Activated CD4-positive, alpha-beta T cell treated with anti-CD3 and anti-CD28 coated beads for 36 hours (primary cell): ENCODE results near the gene PVR. TPM values are rescaled to one million over a fixed set of nuclear protein-coding genes. Genes with fewer than 3 reads are reported as not detected.
A peak's percentile ranks its signal among the peaks of the same experiment; 100 is the strongest.
"Not testable (repeated sequence)": the region's sequence is repeated elsewhere in the genome, so short reads cannot be mapped to it uniquely, and the experiment has no call there.

Experiments
- ATAC-seq: fragments of 200-7000 bp; cut with Tn5 transposase; one replicate; pipeline ENCODE4 v1.10.0; 2021; ENCODE audit warnings: mild to moderate bottlenecking, moderate library complexity
- CTCF ChIA-PET: fragments of 350-600 bp; sonication (Branson Sonifier 250); formaldehyde crosslinking; loops from one replicate; lab custom pipeline; 2021; ENCODE audit warnings: antibody characterized with exemption; lab: Charles Lee
- POLR2A ChIA-PET: fragments of 350-600 bp; sonication (Branson Sonifier 250); formaldehyde crosslinking; loops from one replicate; lab custom pipeline; 2021; ENCODE audit warnings: antibody characterized with exemption, inconsistent platforms; lab: Charles Lee
- DNase-seq: peaks from one replicate; pipeline ENCODE4 v3.0.0-alpha.2; 2020
- H3K27ac Mint-ChIP-seq: one replicate; pipeline ENCODE4 v1.8.0; 2021; ENCODE audit warnings: mixed read lengths
- H3K27me3 Mint-ChIP-seq: one replicate; pipeline ENCODE4 v1.8.0; 2021; ENCODE audit warnings: mixed read lengths
- H3K36me3 Mint-ChIP-seq: one replicate; pipeline ENCODE4 v1.8.0; 2021; ENCODE audit warnings: low read depth, mixed read lengths
- H3K4me1 Mint-ChIP-seq: one replicate; pipeline ENCODE4 v1.8.0; 2021; ENCODE audit warnings: mixed read lengths
- H3K4me3 Mint-ChIP-seq: one replicate; pipeline ENCODE4 v1.8.0; 2021; ENCODE audit warnings: mild to moderate bottlenecking, moderate library complexity, mixed read lengths
- H3K9me3 Mint-ChIP-seq: one replicate; pipeline ENCODE4 v1.8.0; 2021; ENCODE audit warnings: low read depth, mixed read lengths
- intact Hi-C, 2 experiments: fragments of 100-400 bp; cut with DNase I in 1 of 2; cut with micrococcal nuclease in 1 of 2; formaldehyde crosslinking; loops; one replicate each; pipeline versions ENCODE4 v1.14.2 to v1.15.1; 2022 to 2024; cut with DNase I, micrococcal nuclease
- total RNA-seq, 2 experiments: library from RNA; stranded (reverse); gene quantifications; one replicate each; pipeline ENCODE4 v1.2.3, GENCODE V29; 2021

PVR gene
- total RNA-seq, 2 experiments from 2014 or later: 10.9 to 11.3 TPM

DNA sequence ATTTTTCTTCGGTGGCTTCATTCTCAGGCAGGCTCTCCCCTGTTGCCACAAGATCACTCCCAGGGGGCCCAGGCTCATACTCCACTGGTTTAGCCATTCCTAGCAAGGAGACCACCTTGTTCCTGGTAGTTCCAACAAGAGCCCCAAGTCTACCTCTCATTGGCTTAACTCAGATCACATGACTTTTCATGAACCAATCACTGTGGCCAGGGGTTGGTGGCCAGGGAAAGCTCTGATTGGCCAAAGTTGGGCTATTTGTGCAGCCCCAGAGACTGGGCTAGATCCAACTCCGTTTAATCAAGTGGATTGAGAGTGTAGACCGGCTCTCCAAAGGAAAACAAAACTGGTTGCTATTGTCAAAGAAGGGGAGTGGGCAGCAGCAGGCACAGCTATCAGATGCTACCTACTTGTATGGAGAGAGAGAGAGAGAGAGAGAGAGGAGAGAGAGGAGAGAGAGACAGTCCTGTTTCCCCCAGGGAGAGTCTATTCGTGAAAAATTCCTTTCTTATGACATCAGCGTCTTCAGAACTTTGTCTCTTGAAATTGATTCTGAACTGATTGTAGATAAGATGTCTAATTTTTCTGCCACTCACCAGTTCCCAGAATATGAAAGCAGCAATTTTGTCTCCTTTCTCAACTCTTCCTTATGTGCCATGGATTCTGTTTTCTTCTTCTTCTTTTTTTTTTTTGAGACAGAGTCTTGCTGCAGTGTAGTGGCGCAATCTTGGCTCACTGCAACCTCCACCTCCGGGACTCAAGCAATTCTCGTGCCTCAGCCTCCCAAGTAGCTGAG, 33.5 kb downstream of the PVR start:
- Mint-ChIP-seq H3K36me3 (no peaks in the 10 kb centered on the region), H3K4me3 (no peak overlapping the region), H3K27ac (no peak overlapping the region), H3K4me1 (no peaks in the 10 kb centered on the region), H3K27me3 (no peaks in the 10 kb centered on the region), H3K9me3 (no peaks in the 10 kb centered on the region)
- DNase-seq (no peak), ATAC-seq (no peak)
- intact Hi-C loops: no loop called here
- POLR2A ChIA-PET: no interaction called here
- CTCF ChIA-PET: interaction anchor here (1.3 kb wide), 1 partner anchor 20 kb away, joined by 5 read pairs; no protein-coding TSS in a partner anchor

DNA sequence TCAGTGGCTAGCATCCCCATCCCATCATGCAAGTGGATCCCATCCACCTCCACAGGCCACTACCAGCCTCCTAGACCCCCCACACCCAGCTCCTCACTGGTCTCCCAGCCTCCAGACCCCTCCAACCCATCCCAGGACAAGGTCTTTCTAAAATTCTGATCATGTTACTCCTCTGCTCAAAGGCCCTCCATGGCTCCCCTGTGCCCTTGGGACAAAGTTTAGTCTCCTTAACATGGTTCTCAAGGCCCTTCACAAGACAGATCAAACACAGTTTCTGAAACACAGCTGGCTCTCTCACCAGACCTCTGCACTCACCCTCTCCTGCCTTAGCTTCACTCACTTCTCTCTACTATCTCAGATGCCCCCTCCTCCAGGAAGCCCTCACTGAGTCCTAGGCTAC, 36.8 kb downstream of the PVR start:
- DNase-seq (no peak), ATAC-seq (no peak)
- ChIA-PET POLR2A (no interaction called here), CTCF (interaction anchor here (1.0 kb wide), 2 partner anchors 9 to 13 kb away, joined by 3 read pairs; no protein-coding TSS in a partner anchor)
- Mint-ChIP-seq H3K27ac (no peak overlapping the region), H3K4me1 (peaks cover 6% of the 10 kb centered on the region), H3K36me3 (no peaks in the 10 kb centered on the region), H3K9me3 (no peaks in the 10 kb centered on the region), H3K27me3 (peaks cover 3% of the 10 kb centered on the region), H3K4me3 (no peak overlapping the region)
- intact Hi-C loops: no loop called here

DNA sequence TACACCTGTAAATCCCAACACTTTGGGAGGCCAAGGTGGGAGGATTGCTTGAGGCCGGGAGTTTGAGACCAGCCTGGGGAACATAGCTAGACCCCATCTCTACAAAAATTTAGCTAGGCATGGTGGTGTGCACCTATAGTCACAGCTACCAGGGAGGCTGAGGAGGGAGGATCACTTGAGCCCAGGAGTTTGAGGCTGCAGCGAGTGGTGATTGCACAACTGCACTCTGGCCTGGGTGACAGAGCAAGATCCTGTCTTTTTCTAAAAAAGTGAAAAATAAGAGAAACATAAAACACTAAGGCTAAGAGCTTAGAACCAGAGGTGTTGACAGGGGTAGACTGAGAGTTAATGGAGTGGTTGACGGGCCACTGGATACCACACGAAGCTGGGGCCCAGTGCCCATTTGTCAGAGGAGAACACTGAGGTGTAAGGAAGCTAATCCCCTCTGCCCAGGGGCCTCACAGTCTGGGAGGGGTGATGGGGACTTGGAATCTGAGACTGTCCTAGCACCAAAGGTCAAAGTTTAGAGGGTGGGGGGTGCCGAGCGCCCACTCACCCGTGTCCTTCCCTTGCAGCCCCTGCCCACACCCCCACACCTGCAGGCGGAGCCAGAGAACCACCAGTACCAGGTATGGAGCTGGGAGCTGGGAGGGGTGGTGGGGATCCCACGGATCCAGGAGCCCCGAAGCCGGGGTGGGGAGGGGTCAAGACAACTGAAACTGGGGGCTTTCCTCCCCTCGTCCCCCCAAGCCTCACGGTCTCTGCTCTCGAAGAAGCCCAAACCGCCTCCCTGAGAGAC, 38.5 kb downstream of the PVR start:
- H3K4me3 Mint-ChIP-seq: no peak overlapping the region
- H3K4me1 Mint-ChIP-seq: peaks cover 9% of the 10 kb centered on the region
- H3K27me3 Mint-ChIP-seq: peaks cover 9% of the 10 kb centered on the region
- POLR2A ChIA-PET: no interaction called here
- intact Hi-C loops: no loop called here
- no peak overlapping the region for H3K27ac Mint-ChIP-seq
- H3K36me3 Mint-ChIP-seq: no peaks in the 10 kb centered on the region
- ATAC-seq: no peak
- H3K9me3 Mint-ChIP-seq: no peaks in the 10 kb centered on the region
- no peak for DNase-seq
- CTCF ChIA-PET: interaction anchor here (0.5 to 1.1 kb wide), 4 partner anchors 42 to 154 kb away, joined by 3 to 5 read pairs (median 4); no protein-coding TSS in a partner anchor

DNA sequence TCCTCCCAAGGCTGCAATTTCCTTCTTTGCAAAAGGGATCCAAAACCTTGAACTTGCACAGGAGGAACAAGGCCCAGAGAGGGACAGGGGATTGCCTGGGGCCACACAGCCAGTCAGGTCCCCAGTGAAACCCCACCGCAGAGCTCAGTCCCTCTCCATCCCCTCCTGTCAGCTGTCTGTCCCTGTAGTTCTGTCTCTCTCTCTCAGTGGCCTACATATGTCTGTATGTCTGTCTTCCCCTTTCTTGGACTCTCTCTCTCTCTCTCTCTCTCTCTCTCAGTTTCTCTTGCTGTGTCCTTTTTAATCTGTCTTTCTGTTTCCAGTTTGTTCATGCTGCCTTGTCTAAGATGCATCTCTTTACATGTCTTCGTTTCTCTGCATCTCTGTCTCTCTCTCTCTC, 39.1 kb downstream of the PVR start:
- CTCF ChIA-PET: interaction anchor here (0.5 to 1.1 kb wide), 3 partner anchors 41 to 153 kb away, joined by 3 to 5 read pairs (median 5); no protein-coding TSS in a partner anchor
- no peaks in the 10 kb centered on the region for H3K9me3 Mint-ChIP-seq

DNA sequence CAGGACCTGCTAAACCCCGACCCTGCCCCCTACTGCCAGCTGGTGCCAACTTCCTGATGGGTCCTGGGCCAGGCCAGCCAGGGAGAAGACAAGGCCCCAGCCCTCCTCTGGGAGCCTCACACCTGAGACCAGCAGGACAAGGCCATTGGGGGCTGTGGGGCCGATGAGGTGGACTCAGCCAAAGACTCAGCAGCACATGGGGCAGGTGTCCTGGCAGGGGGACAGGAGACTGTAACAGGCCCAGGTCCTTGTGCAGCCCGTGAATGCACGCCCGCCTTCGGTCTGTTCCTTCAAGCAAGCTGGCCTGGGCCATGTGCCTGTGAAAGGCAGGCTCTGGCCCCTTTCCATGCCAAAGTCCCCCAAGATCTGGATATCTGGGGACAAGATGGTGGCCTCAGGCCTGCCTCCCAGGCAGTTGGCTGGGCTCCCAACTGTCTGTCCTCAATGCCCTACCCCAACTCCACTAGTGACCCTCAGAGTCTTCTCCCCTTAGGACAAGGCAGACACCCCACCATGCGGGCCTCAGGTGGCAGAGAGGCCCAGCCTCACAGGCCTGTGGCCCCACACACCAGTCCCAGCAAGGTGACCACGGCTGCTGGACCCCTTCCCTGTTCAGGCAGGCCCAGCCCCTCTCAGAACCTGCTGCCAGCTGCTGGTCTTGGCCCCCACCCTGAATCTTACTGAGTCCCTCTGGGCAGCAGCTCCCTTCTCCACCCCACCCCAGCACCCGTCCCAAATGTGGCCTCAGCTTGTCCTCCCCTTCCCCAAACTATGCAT, 39.9 kb downstream of the PVR start:
- POLR2A ChIA-PET: no interaction called here
- Mint-ChIP-seq H3K27me3 (peaks cover 12% of the 10 kb centered on the region), H3K27ac (no peak overlapping the region), H3K9me3 (no peaks in the 10 kb centered on the region), H3K4me1 (peaks cover 9% of the 10 kb centered on the region), H3K4me3 (no peak overlapping the region), H3K36me3 (no peaks in the 10 kb centered on the region)
- no peak for DNase-seq
- ATAC-seq: no peak
- intact Hi-C loops: no loop called here
- CTCF ChIA-PET: no interaction called here

More for the DNA sequence above, 39.1 kb downstream of the PVR start:
- no peak for ATAC-seq
- no peak for DNase-seq
- intact Hi-C loops: no loop called here
- Mint-ChIP-seq H3K27ac (no peak overlapping the region), H3K4me1 (peaks cover 9% of the 10 kb centered on the region), H3K36me3 (no peaks in the 10 kb centered on the region), H3K4me3 (no peak overlapping the region), H3K27me3 (peaks cover 10% of the 10 kb centered on the region)
- POLR2A ChIA-PET: no interaction called here

DNA sequence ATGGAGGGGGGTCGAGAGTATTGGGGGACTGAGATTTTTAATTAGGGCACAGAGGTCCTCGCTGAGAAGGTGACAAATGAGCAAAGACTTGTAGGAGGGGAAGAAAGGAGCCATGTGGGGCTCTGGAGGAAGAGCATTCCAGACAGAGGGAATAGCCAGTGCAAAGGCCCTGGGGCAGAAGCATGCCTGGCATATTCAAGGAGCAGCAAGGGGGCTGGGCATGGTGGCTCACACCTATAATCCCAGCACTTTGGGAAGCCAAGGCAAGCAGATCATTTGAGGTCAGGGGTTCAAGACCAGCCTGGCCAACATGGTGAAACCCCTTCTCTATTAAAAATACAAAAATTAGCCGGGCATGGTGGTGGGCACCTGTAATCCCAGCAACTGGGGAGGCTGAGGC, 40.7 kb downstream of the PVR start:
- DNase-seq, H3K4me3 Mint-ChIP-seq, CTCF ChIA-PET, H3K36me3 Mint-ChIP-seq, intact Hi-C loops, H3K9me3 Mint-ChIP-seq, ATAC-seq, POLR2A ChIA-PET, H3K27ac Mint-ChIP-seq: not testable (repeated sequence)
- Mint-ChIP-seq H3K4me1 (peaks cover 15% of the 10 kb centered on the region), H3K27me3 (peaks cover 14% of the 10 kb centered on the region)

DNA sequence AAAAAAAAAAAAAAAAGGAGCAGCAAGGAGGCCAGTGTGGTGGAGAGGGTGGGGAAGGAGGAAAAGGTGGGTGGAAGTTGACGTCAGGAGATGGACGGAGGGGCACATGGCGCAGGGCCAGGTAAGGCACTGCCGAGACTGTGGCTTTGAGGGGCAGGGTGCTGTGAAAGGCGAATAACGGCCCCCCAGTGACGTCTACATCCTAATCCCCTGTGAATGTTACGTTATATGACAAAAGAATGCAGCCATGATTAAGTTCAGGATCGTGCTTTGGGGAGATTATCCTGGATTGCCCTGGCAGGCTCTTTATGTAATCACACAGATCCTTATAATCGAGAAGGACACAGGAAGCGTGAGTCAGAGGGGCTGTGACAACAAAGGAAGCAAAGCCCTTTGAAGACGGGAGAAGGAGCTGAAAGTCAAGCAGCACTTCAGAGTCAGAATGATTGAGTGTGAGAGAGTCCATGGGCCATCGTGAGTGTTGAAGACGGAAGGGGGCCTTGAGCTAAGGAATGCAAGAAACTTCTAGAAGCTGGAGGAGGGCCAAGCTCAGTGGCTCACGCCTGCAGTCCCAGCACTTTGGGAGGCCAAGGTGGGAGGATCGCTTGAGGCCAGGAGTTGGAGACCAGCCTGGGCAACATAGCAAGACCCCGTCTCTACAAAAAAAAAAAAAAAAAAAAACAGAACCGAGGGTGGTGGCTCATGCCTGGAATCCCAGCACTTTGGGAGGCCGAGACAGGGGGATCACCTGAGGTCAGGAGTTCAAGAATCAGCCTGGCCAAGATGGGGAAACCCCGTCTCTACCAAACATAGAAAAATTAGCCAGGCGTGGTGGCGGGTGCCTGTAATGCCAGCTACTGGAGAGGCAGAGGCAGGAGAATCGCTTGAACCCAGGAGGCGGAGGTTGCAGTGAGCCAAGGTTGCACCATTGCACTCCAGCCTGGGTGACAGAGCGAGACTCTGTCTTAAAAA, 41.5 kb downstream of the PVR start:
- ATAC-seq (peak; percentile 67), DNase-seq (peak; percentile 37)
- no peak overlapping the region for H3K4me3 Mint-ChIP-seq
- H3K27ac Mint-ChIP-seq: no peak overlapping the region
- ChIA-PET POLR2A (interaction anchor here (0.6 kb wide), 1 partner anchor 31 kb away, joined by 6 read pairs; no protein-coding TSS in a partner anchor), CTCF (no interaction called here)
- H3K27me3 Mint-ChIP-seq: peaks cover 14% of the 10 kb centered on the region
- intact Hi-C loops: loop anchor here in 1 of 2 experiments (5.0 kb wide), 1 partner anchor 37 kb away; no protein-coding TSS in a partner anchor
- H3K4me1 Mint-ChIP-seq: peaks cover 21% of the 10 kb centered on the region
- H3K9me3 Mint-ChIP-seq: no peaks in the 10 kb centered on the region
- no peaks in the 10 kb centered on the region for H3K36me3 Mint-ChIP-seq

DNA sequence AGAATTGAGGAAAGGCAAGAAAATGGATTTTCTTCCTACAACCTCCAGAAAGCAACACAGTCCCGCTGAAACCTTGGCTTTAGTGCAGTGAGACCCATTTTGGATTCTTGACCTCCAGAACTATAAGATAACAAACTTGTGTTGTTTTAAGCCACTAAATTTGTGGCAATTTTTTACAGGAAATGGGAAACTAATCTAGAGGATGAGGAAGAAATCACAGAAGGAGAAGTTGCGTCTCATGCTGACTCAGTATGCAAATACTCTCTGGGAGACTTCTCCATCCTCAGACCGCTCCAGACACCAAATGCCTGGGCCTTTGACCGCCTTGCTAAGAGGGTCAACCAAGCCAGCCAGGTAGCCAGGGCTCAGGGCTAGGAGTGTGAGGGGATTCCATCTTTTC, 42.2 kb downstream of the PVR start:
- Mint-ChIP-seq H3K27me3 (peaks cover 14% of the 10 kb centered on the region), H3K27ac (no peak overlapping the region), H3K4me3 (no peak overlapping the region), H3K9me3 (no peaks in the 10 kb centered on the region), H3K36me3 (no peaks in the 10 kb centered on the region), H3K4me1 (peaks cover 21% of the 10 kb centered on the region)
- ATAC-seq: no peak
- ChIA-PET POLR2A (no interaction called here), CTCF (interaction anchor here (0.6 to 0.7 kb wide), 2 partner anchors 14 to 16 kb away, joined by 3 read pairs; no protein-coding TSS in a partner anchor)
- intact Hi-C loops: loop anchor here in 1 of 2 experiments (5.0 kb wide), 1 partner anchor 36 kb away; no protein-coding TSS in a partner anchor
- no peak for DNase-seq

DNA sequence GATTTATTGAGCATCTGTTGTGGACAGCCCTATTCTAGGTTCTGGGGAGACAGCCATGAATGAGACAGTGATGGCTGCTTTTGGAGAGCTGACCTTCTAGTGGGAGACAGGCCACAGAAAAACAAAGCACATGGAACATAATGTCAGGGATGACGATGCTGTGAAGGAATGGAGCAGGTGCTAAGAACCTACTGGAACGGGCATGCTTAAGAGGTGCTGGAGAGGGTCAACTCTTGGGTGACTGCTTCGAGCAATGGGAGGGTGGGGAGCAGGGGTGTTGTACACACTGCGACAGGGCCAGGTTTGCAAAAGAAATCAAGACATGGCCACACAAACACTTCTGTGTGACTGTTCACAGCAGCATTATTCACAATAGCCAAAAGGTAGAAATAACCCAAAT, 43.2 kb downstream of the PVR start:
- Mint-ChIP-seq H3K36me3 (no peaks in the 10 kb centered on the region), H3K27me3 (peaks cover 14% of the 10 kb centered on the region), H3K4me1 (peaks cover 25% of the 10 kb centered on the region), H3K27ac (no peak overlapping the region), H3K4me3 (no peak overlapping the region), H3K9me3 (no peaks in the 10 kb centered on the region)
- CTCF ChIA-PET: no interaction called here
- intact Hi-C loops: loop anchor here in 1 of 2 experiments (5.0 kb wide), 1 partner anchor 35 kb away; no protein-coding TSS in a partner anchor
- ATAC-seq (no peak), DNase-seq (no peak)
- POLR2A ChIA-PET: interaction anchor here (0.6 kb wide), 1 partner anchor 519 kb away, joined by 4 read pairs; no protein-coding TSS in a partner anchor

DNA sequence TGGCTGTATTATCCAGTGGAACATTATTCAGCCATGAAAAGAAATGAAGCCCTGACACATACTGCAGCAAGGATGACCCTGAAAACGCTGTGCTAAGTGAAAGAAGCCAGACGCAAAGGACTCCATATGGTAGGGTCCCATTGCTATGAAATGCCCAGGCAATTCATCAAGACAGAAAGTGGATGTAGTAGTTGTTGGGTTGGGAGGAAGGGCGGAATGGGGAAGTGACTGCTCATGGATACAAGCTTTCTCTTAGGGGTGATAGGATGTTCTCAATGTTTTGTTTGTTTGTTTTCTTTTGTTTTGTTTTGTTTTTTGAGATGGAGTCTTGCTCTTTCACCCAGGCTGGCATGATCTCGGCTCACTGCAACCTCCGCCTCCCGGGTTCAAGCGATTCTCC, 44.2 kb downstream of the PVR start:
- H3K9me3 Mint-ChIP-seq: no peaks in the 10 kb centered on the region
- H3K4me1 Mint-ChIP-seq: peaks cover 35% of the 10 kb centered on the region
- H3K27me3 Mint-ChIP-seq: peaks cover 14% of the 10 kb centered on the region
- no peak for ATAC-seq
- DNase-seq: no peak
- H3K36me3 Mint-ChIP-seq: no peaks in the 10 kb centered on the region
- CTCF ChIA-PET: interaction anchor here (0.6 to 1.9 kb wide), 6 partner anchors 12 to 153 kb away, joined by 3 to 12 read pairs (median 4); no protein-coding TSS in a partner anchor
- no peak overlapping the region for H3K27ac Mint-ChIP-seq
- POLR2A ChIA-PET: no interaction called here
- intact Hi-C loops: loop anchor here (2.0 to 5.0 kb wide), 2 partner anchors 34 to 157 kb away; no protein-coding TSS in a partner anchor
- no peak overlapping the region for H3K4me3 Mint-ChIP-seq
